ENCODE results near the gene NTF4.

NTF4 gene

GRCh38 chr19:49064029-49064629 lies 489 bp downstream of the NTF4 start:
- no peak for TF ChIP-seq USF1 (IDR thresholded peaks at IDR 0.05)
- TF ChIP-seq CREB1 (IDR thresholded peaks at IDR 0.05; ENCODE audit: low read depth) = no peak
- TF ChIP-seq EGR1 (IDR thresholded peaks at IDR 0.05) = no peak
- no peak for TF ChIP-seq CEBPB (IDR thresholded peaks at IDR 0.05)
- no peak for TF ChIP-seq FOXM1 (IDR thresholded peaks at IDR 0.05; ENCODE audit: borderline replicate concordance, low read depth)
- TF ChIP-seq TAF1 (IDR thresholded peaks at IDR 0.05; ENCODE audit: low read depth) = no peak
- TF ChIP-seq ZBTB7A (IDR thresholded peaks at IDR 0.05; ENCODE audit: low read depth) = no peak
- no peak for TF ChIP-seq EP300 (IDR thresholded peaks at IDR 0.05; ENCODE audit: borderline replicate concordance)
- TF ChIP-seq TEAD4 (IDR thresholded peaks at IDR 0.05) = no peak
- TF ChIP-seq RAD21 (IDR thresholded peaks at IDR 0.05; ENCODE audit: low read depth) = no peak
- no peak for TF ChIP-seq TCF12 (IDR thresholded peaks at IDR 0.05; ENCODE audit: low read depth)

- TF ChIP-seq RAD21 (IDR thresholded peaks at IDR 0.05; ENCODE audit: low read depth) (no peak), EGR1 (IDR thresholded peaks at IDR 0.05) (no peak), USF1 (IDR thresholded peaks at IDR 0.05) (no peak), TEAD4 (IDR thresholded peaks at IDR 0.05) (no peak), CREB1 (IDR thresholded peaks at IDR 0.05; ENCODE audit: low read depth) (no peak), REST (IDR thresholded peaks at IDR 0.05; ENCODE audit: low read depth) (no peak), NFIC (IDR thresholded peaks at IDR 0.05) (no peak), YY1 (IDR thresholded peaks at IDR 0.05; ENCODE audit: low read depth) (no peak), CEBPB (IDR thresholded peaks at IDR 0.05) (no peak), TCF12 (IDR thresholded peaks at IDR 0.05; ENCODE audit: low read depth) (no peak), EP300 (IDR thresholded peaks at IDR 0.05; ENCODE audit: borderline replicate concordance) (no peak), MAX (IDR thresholded peaks at IDR 0.05) (no peak), ZBTB7A (IDR thresholded peaks at IDR 0.05; ENCODE audit: low read depth) (no peak)
These were observed 3.2 kb downstream of the NTF4 start for GRCh38 chr19:49061445-49061844.

- no peak for TF ChIP-seq FOXM1 (IDR thresholded peaks at IDR 0.05; ENCODE audit: borderline replicate concordance, low read depth)
- no peak for TF ChIP-seq USF1 (IDR thresholded peaks at IDR 0.05)
- no peak for TF ChIP-seq CREB1 (IDR thresholded peaks at IDR 0.05; ENCODE audit: low read depth)
- no peak for TF ChIP-seq TEAD4 (IDR thresholded peaks at IDR 0.05)
- TF ChIP-seq CEBPB (IDR thresholded peaks at IDR 0.05) = no peak
- no peak for TF ChIP-seq EGR1 (IDR thresholded peaks at IDR 0.05)
- TF ChIP-seq RAD21 (IDR thresholded peaks at IDR 0.05; ENCODE audit: low read depth) = no peak
- TF ChIP-seq ZBTB7A (IDR thresholded peaks at IDR 0.05; ENCODE audit: low read depth) = no peak
- no peak for TF ChIP-seq EP300 (IDR thresholded peaks at IDR 0.05; ENCODE audit: borderline replicate concordance)
These were observed 3.6 kb downstream of the NTF4 start for GRCh38 chr19:49061000-49061399.

- no peak for TF ChIP-seq EGR1 (IDR thresholded peaks at IDR 0.05)
- no peak for TF ChIP-seq YY1 (IDR thresholded peaks at IDR 0.05; ENCODE audit: low read depth)
- no peak for TF ChIP-seq TCF12 (IDR thresholded peaks at IDR 0.05; ENCODE audit: low read depth)
- TF ChIP-seq MAX (IDR thresholded peaks at IDR 0.05) = no peak
- TF ChIP-seq TEAD4 (IDR thresholded peaks at IDR 0.05) = no peak
- TF ChIP-seq REST (IDR thresholded peaks at IDR 0.05; ENCODE audit: low read depth) = no peak
These were observed 5.6 kb downstream of the NTF4 start for GRCh38 chr19:49059053-49059452.

GRCh38 chr19:49058562-49058961 lies 6.1 kb downstream of the NTF4 start:
- TF ChIP-seq EGR1 (IDR thresholded peaks at IDR 0.05) (no peak), TAF1 (IDR thresholded peaks at IDR 0.05; ENCODE audit: low read depth) (no peak), ZBTB7A (IDR thresholded peaks at IDR 0.05; ENCODE audit: low read depth) (no peak), TEAD4 (IDR thresholded peaks at IDR 0.05) (no peak), FOXM1 (IDR thresholded peaks at IDR 0.05; ENCODE audit: borderline replicate concordance, low read depth) (no peak), MAX (IDR thresholded peaks at IDR 0.05) (no peak), YY1 (IDR thresholded peaks at IDR 0.05; ENCODE audit: low read depth) (no peak), RAD21 (IDR thresholded peaks at IDR 0.05; ENCODE audit: low read depth) (no peak)

All from Ishikawa (cell line).